Measurements from ENCODE around the gene MAMDC2.

GRCh38 chr9:70049672-70050271, 6.1 kb downstream of the MAMDC2 start:
- TF ChIP-seq, protein P1, sequence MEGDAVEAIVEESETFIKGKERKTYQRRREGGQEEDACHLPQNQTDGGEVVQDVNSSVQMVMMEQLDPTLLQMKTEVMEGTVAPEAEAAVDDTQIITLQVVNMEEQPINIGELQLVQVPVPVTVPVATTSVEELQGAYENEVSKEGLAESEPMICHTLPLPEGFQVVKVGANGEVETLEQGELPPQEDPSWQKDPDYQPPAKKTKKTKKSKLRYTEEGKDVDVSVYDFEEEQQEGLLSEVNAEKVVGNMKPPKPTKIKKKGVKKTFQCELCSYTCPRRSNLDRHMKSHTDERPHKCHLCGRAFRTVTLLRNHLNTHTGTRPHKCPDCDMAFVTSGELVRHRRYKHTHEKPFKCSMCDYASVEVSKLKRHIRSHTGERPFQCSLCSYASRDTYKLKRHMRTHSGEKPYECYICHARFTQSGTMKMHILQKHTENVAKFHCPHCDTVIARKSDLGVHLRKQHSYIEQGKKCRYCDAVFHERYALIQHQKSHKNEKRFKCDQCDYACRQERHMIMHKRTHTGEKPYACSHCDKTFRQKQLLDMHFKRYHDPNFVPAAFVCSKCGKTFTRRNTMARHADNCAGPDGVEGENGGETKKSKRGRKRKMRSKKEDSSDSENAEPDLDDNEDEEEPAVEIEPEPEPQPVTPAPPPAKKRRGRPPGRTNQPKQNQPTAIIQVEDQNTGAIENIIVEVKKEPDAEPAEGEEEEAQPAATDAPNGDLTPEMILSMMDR (conservative IDR thresholded peaks at IDR 0.05), result no peak
- TF ChIP-seq EZH2 (IDR thresholded peaks at IDR 0.05; ENCODE audit: low read depth), result no peak

All from PC-9 (cell line).